H9 (cell line): ENCODE results near the gene IL1RAPL1. TPM values are rescaled to one million over a fixed set of nuclear protein-coding genes. Genes with fewer than 3 reads are reported as not detected.

Experiments
- DNase-seq: peaks from one replicate; pipeline ENCODE4 v3.0.0-alpha.2; 2017
- H2AFZ ChIP-seq: one replicate; pipeline ENCODE4 v1.6.1; 2013; ENCODE audit warnings: mild to moderate bottlenecking, low read length, control low read depth, moderate library complexity
- H2AK5ac ChIP-seq: 2 replicates; pipeline ENCODE4 v1.6.1; 2013; ENCODE audit warnings: low read length, control low read depth, mixed read lengths; ENCODE audit not compliant: insufficient read length
- H2BK120ac ChIP-seq: one replicate; pipeline ENCODE4 v1.6.1; 2013; ENCODE audit warnings: low read depth, mild to moderate bottlenecking, low read length, control low read depth, inconsistent platforms; ENCODE audit not compliant: poor library complexity, severe bottlenecking
- H2BK12ac ChIP-seq: 2 replicates; pipeline ENCODE4 v1.6.1; 2013; ENCODE audit warnings: low read length, control low read depth, mixed read lengths, low read depth; ENCODE audit not compliant: insufficient read length
- H2BK15ac ChIP-seq: 2 replicates; pipeline ENCODE4 v1.6.1; 2013; ENCODE audit warnings: low read depth, low read length, control low read depth
- H2BK20ac ChIP-seq: one replicate; pipeline ENCODE4 v1.6.1; 2013; ENCODE audit warnings: low read depth, mild to moderate bottlenecking, low read length, control low read depth, inconsistent platforms; ENCODE audit not compliant: poor library complexity, severe bottlenecking
- H2BK5ac ChIP-seq: 2 replicates; pipeline ENCODE4 v1.6.1; 2013; ENCODE audit warnings: low read length, control low read depth, mixed read lengths; ENCODE audit not compliant: insufficient read length
- H3K14ac ChIP-seq: 2 replicates; pipeline ENCODE4 v1.6.1; 2013; ENCODE audit warnings: low read length, control low read depth; ENCODE audit not compliant: insufficient read depth
- H3K18ac ChIP-seq: 2 replicates; pipeline ENCODE4 v1.6.1; 2013; ENCODE audit warnings: low read depth, mild to moderate bottlenecking, mixed read lengths, low read length, control low read depth; ENCODE audit not compliant: insufficient read length
- H3K23ac ChIP-seq: 2 replicates; pipeline ENCODE4 v1.6.1; 2013; ENCODE audit warnings: low read length, control low read depth, mixed read lengths, low read depth; ENCODE audit not compliant: insufficient read length
- H3K23me2 ChIP-seq: 2 replicates; pipeline ENCODE4 v1.6.1; 2013; ENCODE audit warnings: low read depth, mild to moderate bottlenecking, mixed read lengths, low read length, control low read depth; ENCODE audit not compliant: insufficient read length, poor library complexity, severe bottlenecking
- H3K27ac ChIP-seq: 2 replicates; pipeline ENCODE4 v1.5.1; 2013; ENCODE audit warnings: low read length, control low read depth, mixed read lengths, low read depth; ENCODE audit not compliant: insufficient read length
- H3K27me3 ChIP-seq: 2 replicates; pipeline ENCODE4 v1.6.1; 2013; ENCODE audit warnings: low read length, control low read depth, inconsistent platforms; ENCODE audit not compliant: insufficient read depth
- H3K4ac ChIP-seq: 2 replicates; pipeline ENCODE4 v1.6.1; 2013; ENCODE audit warnings: low read depth, mild to moderate bottlenecking, control low read depth, inconsistent platforms, low read length, moderate library complexity
- H3K4me1 ChIP-seq: 2 replicates; pipeline ENCODE4 v1.6.1; 2013; ENCODE audit warnings: low read length, control low read depth, inconsistent platforms; ENCODE audit not compliant: insufficient read depth
- H3K4me2 ChIP-seq: 2 replicates; pipeline ENCODE4 v1.6.1; 2013; ENCODE audit warnings: low read length, control low read depth, mixed read lengths; ENCODE audit not compliant: insufficient read length, insufficient read depth
- H3K56ac ChIP-seq: 2 replicates; pipeline ENCODE4 v1.6.1; 2013; ENCODE audit warnings: low read depth, mild to moderate bottlenecking, mixed read lengths, low read length, control low read depth; ENCODE audit not compliant: insufficient read length
- H3K79me1 ChIP-seq: 2 replicates; pipeline ENCODE4 v1.6.1; 2013; ENCODE audit warnings: low read depth, mild to moderate bottlenecking, moderate library complexity, low read length, control low read depth, inconsistent platforms; ENCODE audit not compliant: insufficient read depth, poor library complexity, severe bottlenecking
- H3K79me2 ChIP-seq: 2 replicates; pipeline ENCODE4 v1.6.1; 2013; ENCODE audit warnings: low read length, control low read depth, inconsistent platforms; ENCODE audit not compliant: insufficient read depth
- H3K9ac ChIP-seq: 2 replicates; pipeline ENCODE4 v1.6.1; 2013; ENCODE audit warnings: low read length, control low read depth, mixed read lengths; ENCODE audit not compliant: insufficient read length; ENCODE audit errors: extremely low read depth
- H3K9me3 ChIP-seq: one replicate; pipeline ENCODE4 v1.6.1; 2013; ENCODE audit warnings: low read depth, low read length, inconsistent platforms; ENCODE audit not compliant: control insufficient read depth
- H3T11ph ChIP-seq: one replicate; pipeline ENCODE4 v1.6.1; 2013; ENCODE audit warnings: mild to moderate bottlenecking, low read length, control low read depth, inconsistent platforms
- H4K20me1 ChIP-seq: one replicate; pipeline ENCODE4 v1.6.1; 2013; ENCODE audit not compliant: control insufficient read depth, insufficient read length, insufficient read depth
- H4K5ac ChIP-seq: 2 replicates; pipeline ENCODE4 v1.6.1; 2013; ENCODE audit warnings: low read depth, mild to moderate bottlenecking, mixed read lengths, low read length, control low read depth; ENCODE audit not compliant: insufficient read length
- H4K8ac ChIP-seq: replicated peaks from 2 replicates; pipeline ENCODE4 v1.6.1; 2013; ENCODE audit warnings: low read length, control low read depth, mixed read lengths, low read depth; ENCODE audit not compliant: insufficient read length
- H4K91ac ChIP-seq: 2 replicates; pipeline ENCODE4 v1.6.1; 2013; ENCODE audit warnings: low read depth, mild to moderate bottlenecking, moderate library complexity, mixed read lengths, low read length, control low read depth; ENCODE audit not compliant: insufficient read length
- H3K27ac Mint-ChIP-seq, 3 experiments: 2 replicates in 2 of 3; 3 replicates in 1 of 3; pipeline ENCODE4 v1.8.0; 2020 to 2021; ENCODE audit warnings: mixed read lengths in 3 of 3, mild to moderate bottlenecking in 1 of 3, moderate library complexity in 1 of 3
- H3K27me3 Mint-ChIP-seq: 2 replicates; pipeline ENCODE4 v1.8.0; 2021; ENCODE audit warnings: low read depth, mild to moderate bottlenecking, moderate library complexity, mixed read lengths
- H3K36me3 Mint-ChIP-seq, 3 experiments: 2 replicates in 2 of 3; 3 replicates in 1 of 3; pipeline ENCODE4 v1.8.0; 2020 to 2021; ENCODE audit warnings: low read depth in 3 of 3, mixed read lengths in 3 of 3; ENCODE audit not compliant: insufficient read depth in 1 of 3
- H3K4me1 Mint-ChIP-seq, 2 experiments: 2 replicates each; pipeline ENCODE4 v1.8.0; 2020; ENCODE audit warnings: mixed read lengths in 2 of 2
- H3K4me3 Mint-ChIP-seq, 2 experiments: 2 replicates in 1 of 2; 3 replicates in 1 of 2; pipeline ENCODE4 v1.8.0; 2020 to 2021; ENCODE audit warnings: mild to moderate bottlenecking in 2 of 2, mixed read lengths in 2 of 2, moderate library complexity in 1 of 2
- H3K9me3 Mint-ChIP-seq, 2 experiments: 2 replicates in 1 of 2; 3 replicates in 1 of 2; pipeline ENCODE4 v1.8.0; 2020; ENCODE audit warnings: mild to moderate bottlenecking in 2 of 2, mixed read lengths in 2 of 2, moderate library complexity in 1 of 2
- WGBS: extraction: QIAGEN DNeasy Blood & Tissue Kit; methylation state at CpG from one replicate; pipeline ENCODE4 v1.1.7; 2013; ENCODE audit warnings: missing lambda C conversion rate, low lambda C conversion rate, mixed read lengths; ENCODE audit not compliant: insufficient read length; ENCODE audit errors: extremely low coverage; 5-methylcytosine and 5-hydroxymethylcytosine counted together
- total RNA-seq: library from RNA; stranded (reverse); gene quantifications from 2 replicates; pipeline ENCODE4 v1.2.1, GENCODE V29; 2021
- TF ChIP-seq, protein P1 (sequence below): fragments of 200-600 bp; sonication (generic); conservative IDR thresholded peaks from 3 replicates; pipeline ENCODE4 v1.8.0; 2021; ENCODE audit warnings: antibody characterized with exemption, mild to moderate bottlenecking

The IL1RAPL1 gene
- total RNA-seq, 1 experiment from 2014 or later = 0.31 TPM

DNA sequence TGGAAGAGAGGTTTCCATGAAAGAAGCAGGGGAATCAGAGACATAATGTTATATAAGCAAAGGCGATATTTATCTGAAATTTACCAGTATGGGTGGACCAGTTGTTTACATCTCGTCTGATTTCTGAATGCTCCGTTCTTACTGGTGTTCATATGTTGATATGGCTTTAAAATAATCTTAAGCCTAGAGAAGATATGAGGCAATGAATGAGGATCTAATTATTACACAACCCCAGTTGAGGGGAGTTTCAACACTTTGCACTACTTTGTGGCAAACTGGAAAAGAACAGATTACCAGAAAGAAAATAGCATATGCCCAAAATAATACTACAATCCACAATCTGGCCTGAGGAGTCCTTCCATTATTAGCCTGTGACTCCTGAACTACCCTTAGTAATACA is 1364.8 kb downstream of the IL1RAPL1 start:
- Mint-ChIP-seq H3K27me3 (no peaks in the 10 kb centered on the region), H3K27ac (no peak overlapping the region), H3K36me3 (peaks cover 0 to 4% (median 0%) of the 10 kb centered on the region in 3 experiments; a peak in 1 of 7 replicates), H3K4me1 (peaks cover 2 to 12% of the 10 kb centered on the region in 2 experiments), H3K4me3 (no peak overlapping the region), H3K9me3 (peaks cover 5 to 60% of the 10 kb centered on the region in 2 experiments; a peak in 4 of 5 replicates)
- Histone ChIP-seq H4K5ac (no peak overlapping the region), H3K56ac (no peak overlapping the region), H3T11ph (no peak overlapping the region), H3K9ac (no peak overlapping the region), H3K18ac (no peak overlapping the region), H2BK120ac (no peak overlapping the region), H3K23me2 (no peaks in the 10 kb centered on the region), H2BK12ac (no peak overlapping the region), H3K23ac (no peak overlapping the region), H3K79me1 (no peaks in the 10 kb centered on the region), H2BK15ac (no peak overlapping the region), H3K14ac (no peak overlapping the region), H3K9me3 (no peaks in the 10 kb centered on the region), H3K27ac (no peak overlapping the region), H2BK5ac (no peak overlapping the region), H2AFZ (no peak overlapping the region), H2BK20ac (no peak overlapping the region), H3K79me2 (no peaks in the 10 kb centered on the region), H3K4me1 (no peaks in the 10 kb centered on the region), H3K4ac (no peak overlapping the region), H4K91ac (no peak overlapping the region), H2AK5ac (no peak overlapping the region), H4K20me1 (no peaks in the 10 kb centered on the region), H3K4me2 (no peak overlapping the region), H3K27me3 (no peaks in the 10 kb centered on the region), H4K8ac (no peak overlapping the region)
- DNase-seq = no peak
- WGBS = no CpG with 5 or more reads among the region's 3 CpGs
- TF ChIP-seq, protein P1, sequence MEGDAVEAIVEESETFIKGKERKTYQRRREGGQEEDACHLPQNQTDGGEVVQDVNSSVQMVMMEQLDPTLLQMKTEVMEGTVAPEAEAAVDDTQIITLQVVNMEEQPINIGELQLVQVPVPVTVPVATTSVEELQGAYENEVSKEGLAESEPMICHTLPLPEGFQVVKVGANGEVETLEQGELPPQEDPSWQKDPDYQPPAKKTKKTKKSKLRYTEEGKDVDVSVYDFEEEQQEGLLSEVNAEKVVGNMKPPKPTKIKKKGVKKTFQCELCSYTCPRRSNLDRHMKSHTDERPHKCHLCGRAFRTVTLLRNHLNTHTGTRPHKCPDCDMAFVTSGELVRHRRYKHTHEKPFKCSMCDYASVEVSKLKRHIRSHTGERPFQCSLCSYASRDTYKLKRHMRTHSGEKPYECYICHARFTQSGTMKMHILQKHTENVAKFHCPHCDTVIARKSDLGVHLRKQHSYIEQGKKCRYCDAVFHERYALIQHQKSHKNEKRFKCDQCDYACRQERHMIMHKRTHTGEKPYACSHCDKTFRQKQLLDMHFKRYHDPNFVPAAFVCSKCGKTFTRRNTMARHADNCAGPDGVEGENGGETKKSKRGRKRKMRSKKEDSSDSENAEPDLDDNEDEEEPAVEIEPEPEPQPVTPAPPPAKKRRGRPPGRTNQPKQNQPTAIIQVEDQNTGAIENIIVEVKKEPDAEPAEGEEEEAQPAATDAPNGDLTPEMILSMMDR = no peak
